ENCODE data around the gene ZNF766.

- TF ChIP-seq CTCF (CRISPR knock-in tag; IDR thresholded peaks at IDR 0.05) (no peak), ZNF24 (IDR thresholded peaks at IDR 0.05) (no peak), ZNF264 (CRISPR knock-in tag; IDR thresholded peaks at IDR 0.05) (no peak), ZNF496 (CRISPR knock-in tag; IDR thresholded peaks at IDR 0.05; ENCODE audit: insufficient replicate concordance) (no peak), RAD21 (CRISPR knock-in tag; IDR thresholded peaks at IDR 0.05) (no peak), ZBTB25 (CRISPR knock-in tag; IDR thresholded peaks at IDR 0.05) (no peak), SIX1 (CRISPR knock-in tag; IDR thresholded peaks at IDR 0.05; ENCODE audit: borderline replicate concordance) (no peak), ZBTB38 (CRISPR knock-in tag; IDR thresholded peaks at IDR 0.05) (no peak), MXI1 (IDR thresholded peaks at IDR 0.05; ENCODE audit: borderline replicate concordance, low read depth, low read length) (no peak), SMAD3 (CRISPR knock-in tag; IDR thresholded peaks at IDR 0.05) (no peak), ZNF280B (CRISPR knock-in tag; IDR thresholded peaks at IDR 0.05; ENCODE audit: borderline replicate concordance) (no peak), EED (CRISPR knock-in tag; IDR thresholded peaks at IDR 0.05) (no peak), ZKSCAN5 (CRISPR knock-in tag; IDR thresholded peaks at IDR 0.05) (no peak), U2AF1 (optimal IDR thresholded peaks at IDR 0.05; ENCODE audit: low read depth, low read length) (no peak)
Measured at GRCh38 chr19:52224211-52224610, 45.2 kb upstream of the ZNF766 start.
